Stimulated activated CD8-positive, alpha-beta memory T cell treated with anti-CD3 and anti-CD28 coated beads, Interleukin-15, amount 100 ng/mL, for 1 hour (primary cell): ENCODE results near the gene RIMBP3B.
"Not testable (repeated sequence)": the region's sequence is repeated elsewhere in the genome, so short reads cannot be mapped to it uniquely, and the experiment has no call there.

Source experiments
- DNase-seq: peaks from one replicate; pipeline ENCODE4 v3.0.0-alpha.2; 2020; ENCODE audit warnings: low read depth

The RIMBP3B gene, protein sequence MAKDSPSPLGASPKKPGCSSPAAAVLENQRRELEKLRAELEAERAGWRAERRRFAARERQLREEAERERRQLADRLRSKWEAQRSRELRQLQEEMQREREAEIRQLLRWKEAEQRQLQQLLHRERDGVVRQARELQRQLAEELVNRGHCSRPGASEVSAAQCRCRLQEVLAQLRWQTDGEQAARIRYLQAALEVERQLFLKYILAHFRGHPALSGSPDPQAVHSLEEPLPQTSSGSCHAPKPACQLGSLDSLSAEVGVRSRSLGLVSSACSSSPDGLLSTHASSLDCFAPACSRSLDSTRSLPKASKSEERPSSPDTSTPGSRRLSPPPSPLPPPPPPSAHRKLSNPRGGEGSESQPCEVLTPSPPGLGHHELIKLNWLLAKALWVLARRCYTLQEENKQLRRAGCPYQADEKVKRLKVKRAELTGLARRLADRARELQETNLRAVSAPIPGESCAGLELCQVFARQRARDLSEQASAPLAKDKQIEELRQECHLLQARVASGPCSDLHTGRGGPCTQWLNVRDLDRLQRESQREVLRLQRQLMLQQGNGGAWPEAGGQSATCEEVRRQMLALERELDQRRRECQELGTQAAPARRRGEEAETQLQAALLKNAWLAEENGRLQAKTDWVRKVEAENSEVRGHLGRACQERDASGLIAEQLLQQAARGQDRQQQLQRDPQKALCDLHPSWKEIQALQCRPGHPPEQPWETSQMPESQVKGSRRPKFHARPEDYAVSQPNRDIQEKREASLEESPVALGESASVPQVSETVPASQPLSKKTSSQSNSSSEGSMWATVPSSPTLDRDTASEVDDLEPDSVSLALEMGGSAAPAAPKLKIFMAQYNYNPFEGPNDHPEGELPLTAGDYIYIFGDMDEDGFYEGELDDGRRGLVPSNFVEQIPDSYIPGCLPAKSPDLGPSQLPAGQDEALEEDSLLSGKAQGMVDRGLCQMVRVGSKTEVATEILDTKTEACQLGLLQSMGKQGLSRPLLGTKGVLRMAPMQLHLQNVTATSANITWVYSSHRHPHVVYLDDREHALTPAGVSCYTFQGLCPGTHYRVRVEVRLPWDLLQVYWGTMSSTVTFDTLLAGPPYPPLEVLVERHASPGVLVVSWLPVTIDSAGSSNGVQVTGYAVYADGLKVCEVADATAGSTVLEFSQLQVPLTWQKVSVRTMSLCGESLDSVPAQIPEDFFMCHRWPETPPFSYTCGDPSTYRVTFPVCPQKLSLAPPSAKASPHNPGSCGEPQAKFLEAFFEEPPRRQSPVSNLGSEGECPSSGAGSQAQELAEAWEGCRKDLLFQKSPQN (N-terminal part only)

DNA sequence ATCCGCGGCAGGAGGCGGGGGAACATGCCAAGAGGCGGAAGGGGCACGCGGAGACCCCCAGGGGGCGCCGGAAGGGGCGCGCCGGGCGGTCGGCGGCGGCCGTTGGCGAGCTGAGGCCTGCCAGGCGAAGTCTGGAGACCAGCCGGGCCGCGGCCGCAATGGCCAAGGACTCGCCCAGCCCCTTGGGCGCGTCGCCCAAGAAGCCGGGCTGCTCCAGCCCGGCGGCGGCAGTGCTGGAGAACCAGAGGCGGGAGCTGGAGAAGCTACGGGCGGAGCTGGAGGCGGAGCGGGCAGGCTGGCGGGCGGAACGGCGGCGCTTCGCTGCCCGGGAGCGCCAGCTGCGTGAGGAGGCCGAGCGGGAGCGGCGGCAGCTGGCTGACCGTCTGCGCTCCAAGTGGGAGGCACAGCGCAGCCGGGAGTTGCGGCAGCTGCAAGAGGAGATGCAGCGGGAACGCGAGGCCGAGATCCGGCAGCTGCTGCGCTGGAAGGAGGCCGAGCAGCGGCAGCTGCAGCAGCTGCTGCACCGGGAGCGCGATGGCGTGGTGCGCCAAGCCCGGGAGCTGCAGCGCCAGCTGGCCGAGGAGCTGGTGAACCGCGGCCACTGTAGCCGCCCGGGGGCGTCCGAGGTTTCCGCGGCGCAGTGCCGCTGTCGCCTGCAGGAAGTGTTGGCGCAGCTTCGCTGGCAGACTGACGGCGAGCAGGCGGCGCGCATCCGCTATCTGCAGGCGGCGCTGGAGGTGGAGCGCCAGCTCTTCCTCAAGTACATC is at the start of gene RIMBP3B:
Gene RIMBP3B, plus strand, starts transcription at position 51 of the 767 bp plus-strand sequence. Its CDS starts 108 bp downstream, at position 159.
- not testable (repeated sequence) for DNase-seq

DNA sequence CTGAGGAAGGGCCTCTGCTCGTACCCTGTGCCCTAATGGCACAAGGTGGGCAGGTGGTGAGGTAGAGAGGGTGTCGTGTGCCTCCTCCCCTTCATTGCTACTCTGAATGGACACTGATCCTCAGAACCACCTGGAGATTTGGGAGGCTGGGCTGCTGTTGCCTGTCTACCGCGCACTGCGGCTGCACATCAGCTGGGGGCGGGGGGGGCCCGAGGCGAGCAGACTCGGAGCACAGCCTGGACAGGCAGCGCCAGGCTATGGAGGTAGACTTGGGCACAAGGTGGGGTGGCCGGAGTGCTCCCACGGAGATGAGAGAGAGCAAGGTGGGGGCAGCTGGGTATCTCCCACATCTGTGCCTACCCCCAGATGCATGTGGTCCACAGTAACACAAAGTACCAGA is 26.0 kb upstream of the RIMBP3B start:
- DNase-seq = not testable (repeated sequence)

DNA sequence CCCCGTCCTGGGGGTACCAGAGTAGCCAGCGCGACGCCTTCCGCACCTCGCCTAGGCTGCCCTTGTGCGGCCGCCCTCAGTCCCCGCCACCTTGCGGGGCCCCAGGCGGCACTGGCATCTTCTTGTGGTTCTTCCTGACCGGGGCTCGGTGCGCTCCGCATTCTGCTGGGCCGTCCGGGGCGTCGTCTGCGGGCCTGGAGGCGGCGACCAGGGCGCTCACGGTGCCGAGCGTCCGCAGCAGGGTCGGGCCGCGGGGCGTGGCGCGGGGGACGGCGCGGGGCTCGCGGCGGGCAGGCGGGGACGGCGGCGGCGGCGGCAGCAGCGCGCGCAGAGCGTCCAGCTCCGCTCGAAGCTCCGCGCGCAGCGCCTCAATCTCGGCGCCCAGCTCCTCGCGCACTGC is 23.0 kb upstream of the RIMBP3B start:
- not testable (repeated sequence) for DNase-seq

DNA sequence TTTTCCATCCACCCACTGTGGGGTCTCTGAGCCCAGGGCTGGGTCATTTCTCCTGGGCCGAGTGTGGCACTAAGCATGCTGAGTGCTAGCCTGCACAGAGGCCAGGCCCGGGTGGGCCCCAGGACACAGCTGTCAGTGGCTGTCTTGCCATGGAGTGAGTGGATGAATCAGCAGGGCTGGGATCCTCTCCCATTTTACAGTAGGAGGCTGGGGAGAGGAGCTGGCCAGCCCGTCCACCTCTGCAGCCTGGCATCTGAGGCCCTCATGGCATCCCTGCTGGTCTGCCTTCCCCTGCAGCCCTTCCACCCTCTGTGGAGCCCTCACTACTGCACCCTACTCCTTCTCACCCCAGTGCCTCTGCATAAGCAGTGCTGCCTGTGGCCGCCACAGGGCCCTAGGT is 21.1 kb upstream of the RIMBP3B start:
- DNase-seq = not testable (repeated sequence)

DNA sequence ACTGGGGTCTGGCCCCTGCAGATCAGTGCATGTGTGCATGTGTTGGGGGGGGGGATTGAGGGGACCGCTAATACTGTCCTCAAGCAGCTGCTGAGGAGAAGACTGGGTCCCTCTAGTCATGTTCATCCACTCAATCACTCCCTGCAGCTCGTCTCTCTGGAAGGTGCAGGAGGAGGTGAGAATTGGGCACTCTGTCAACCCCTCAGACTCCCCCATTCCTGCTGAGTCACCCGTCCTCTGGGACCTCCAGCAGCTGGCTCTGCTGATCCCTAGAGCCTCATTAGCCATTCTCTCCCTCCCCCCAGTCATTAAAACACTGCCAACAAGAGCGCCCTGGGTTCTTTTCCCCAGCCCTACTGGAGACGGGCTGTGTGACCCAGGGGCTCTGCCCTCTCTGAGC is 20.5 kb upstream of the RIMBP3B start:
- DNase-seq = not testable (repeated sequence)

DNA sequence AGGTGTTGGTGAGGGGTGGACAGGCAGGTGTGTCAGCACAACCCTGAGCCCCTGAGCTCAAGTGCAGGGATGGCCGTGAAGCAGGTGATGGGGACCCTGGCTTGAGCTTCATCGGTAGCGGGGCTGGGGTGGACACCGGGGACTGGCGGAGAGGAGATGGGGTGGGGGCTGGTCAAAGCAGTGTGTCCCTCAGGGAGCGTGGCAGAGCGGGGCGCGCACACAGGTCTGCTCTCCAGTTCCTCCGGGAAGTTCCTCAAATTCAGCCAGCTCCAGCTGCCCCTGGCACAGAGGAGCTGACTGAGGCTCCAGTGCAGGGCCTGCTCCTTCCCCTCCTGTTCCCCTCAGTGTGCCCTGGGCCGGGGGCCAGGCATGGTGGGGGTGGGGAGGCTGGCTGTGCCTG is 19.7 kb upstream of the RIMBP3B start:
- DNase-seq = not testable (repeated sequence)

DNA sequence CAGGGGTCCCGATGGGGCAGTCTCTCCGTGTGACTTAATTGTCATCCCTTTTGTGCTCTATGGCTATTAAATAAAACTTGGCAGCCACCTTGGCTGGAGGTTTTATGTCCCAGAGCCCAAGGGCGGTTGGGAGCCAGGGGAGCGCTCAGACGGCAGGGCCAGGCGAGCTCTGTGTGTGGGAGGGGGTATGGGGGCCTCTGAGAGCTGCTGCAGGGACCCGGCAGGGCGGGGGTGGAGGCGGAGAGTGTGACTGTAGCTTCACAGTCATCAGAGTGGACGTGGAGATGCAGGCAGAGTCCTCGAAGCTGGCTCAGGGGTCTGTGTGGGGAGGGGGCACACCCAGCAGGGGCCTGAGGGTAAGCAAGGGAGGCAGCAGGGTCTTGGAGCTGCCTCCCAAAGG is 19.2 kb upstream of the RIMBP3B start:
- not testable (repeated sequence) for DNase-seq

DNA sequence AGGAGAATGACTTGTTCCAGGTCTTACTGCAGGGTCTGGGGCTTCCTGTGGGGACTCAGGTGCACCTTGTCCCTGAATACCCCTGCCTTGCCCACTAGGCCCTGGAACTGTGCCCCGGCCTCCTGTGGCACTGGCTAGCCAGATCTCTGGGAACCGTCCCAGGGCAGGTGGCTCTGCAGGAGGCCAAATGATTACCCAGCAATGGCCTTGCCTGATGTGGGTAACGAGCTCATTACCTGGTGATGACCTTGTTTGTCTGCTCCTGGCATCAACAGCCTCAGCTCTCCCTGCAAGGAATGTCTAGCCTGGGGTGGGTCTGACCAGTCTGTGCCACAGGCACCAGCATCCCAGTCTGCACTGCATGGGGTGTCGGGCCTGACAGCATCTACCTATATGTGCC is 18.2 kb upstream of the RIMBP3B start:
- DNase-seq = not testable (repeated sequence)

DNA sequence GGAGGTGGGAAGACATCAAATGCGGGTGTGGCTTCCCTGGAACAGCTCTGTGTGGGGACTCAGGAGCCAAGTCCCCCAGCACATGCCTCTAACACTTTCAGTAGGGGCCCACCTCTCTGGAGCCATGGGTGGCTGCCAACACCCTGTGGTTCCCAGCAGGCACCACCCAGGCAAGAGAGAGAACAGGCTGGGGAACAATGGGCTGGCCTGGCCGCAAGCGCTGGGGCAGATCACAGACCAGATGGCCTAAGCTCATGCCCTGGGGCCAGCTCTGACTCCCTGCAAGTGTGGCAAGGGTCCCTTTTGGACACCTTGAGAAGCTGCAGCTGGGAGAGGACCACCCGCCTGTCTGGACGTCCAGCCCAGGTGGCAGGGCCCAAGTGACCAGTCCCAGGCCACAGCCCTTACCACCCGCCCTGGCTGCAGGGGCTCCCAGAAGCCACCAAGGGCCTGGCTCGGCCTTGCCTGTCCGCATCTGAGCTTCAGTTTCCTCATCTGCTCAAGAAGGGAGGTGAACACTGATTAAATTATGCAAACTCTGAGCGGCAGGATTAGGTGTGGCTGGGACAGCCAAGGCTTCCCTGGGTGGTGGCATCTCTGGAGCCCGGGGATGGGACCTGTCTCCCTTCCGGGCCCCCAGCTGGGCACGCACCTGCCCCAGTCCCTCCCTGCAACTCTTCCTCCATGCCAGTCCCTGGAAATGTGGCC is 14.8 kb upstream of the RIMBP3B start:
- not testable (repeated sequence) for DNase-seq

DNA sequence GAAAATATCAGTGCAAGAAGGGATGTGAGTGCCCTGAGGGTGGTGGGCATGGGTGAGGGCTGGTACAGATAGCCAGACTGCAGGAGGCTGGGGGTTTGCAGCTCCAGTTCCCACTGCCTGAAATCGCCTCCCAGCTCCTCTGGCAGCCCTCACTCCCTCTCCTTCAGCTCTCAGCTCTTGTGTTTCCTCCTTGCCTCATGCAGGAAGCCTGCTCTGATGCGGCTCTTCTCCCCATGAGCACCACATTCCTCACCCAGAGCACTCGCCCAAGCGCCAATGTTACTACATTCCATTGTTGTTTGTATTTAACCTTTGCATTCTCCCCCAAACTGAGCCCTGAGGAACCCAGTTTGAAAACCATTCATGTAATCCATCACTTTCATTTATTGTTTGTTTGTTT is 7.7 kb upstream of the RIMBP3B start:
- not testable (repeated sequence) for DNase-seq

DNA sequence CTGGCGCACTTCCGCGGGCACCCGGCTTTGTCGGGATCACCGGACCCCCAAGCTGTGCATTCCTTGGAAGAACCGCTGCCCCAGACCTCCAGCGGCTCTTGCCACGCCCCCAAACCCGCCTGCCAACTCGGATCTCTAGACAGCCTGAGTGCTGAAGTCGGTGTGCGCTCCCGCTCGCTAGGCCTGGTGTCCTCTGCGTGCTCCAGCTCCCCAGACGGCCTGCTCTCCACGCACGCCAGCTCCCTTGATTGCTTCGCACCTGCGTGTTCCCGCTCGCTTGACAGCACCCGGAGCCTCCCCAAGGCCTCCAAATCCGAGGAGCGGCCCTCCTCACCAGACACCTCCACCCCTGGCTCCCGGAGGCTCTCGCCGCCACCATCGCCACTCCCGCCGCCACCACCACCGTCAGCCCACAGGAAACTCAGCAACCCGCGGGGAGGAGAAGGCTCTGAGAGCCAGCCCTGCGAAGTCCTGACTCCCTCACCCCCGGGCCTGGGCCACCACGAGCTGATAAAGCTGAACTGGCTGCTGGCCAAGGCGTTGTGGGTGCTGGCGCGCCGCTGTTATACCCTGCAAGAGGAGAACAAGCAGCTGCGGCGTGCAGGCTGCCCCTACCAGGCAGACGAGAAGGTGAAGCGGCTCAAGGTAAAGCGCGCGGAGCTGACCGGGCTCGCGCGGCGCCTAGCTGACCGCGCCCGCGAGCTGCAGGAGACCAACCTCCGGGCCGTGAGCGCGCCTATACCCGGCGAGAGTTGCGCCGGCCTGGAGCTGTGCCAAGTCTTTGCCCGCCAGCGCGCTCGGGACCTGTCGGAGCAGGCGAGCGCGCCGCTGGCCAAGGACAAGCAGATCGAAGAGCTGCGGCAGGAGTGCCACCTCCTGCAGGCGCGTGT is 1.2 kb downstream of the RIMBP3B start:
- not testable (repeated sequence) for DNase-seq

DNA sequence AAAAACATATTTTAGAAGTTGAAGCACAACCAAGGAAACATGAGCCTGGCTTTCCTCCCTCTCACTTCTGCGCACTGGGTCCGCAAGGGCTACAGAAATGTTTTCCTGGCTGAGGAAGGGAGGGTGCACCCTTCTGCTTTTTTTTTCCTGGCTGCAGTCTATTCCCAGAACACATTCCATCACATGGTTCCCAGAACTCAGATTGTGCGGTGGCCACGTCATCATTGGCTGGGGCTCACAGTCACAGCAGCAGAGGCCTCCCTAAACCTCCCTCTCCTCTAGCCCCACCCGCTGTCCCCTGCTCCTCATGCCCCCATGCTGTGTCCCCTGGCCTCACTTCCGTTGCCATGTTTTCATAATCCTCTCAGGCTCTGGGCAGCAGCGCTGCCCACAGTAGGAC is 5.9 kb downstream of the RIMBP3B start:
- not testable (repeated sequence) for DNase-seq

DNA sequence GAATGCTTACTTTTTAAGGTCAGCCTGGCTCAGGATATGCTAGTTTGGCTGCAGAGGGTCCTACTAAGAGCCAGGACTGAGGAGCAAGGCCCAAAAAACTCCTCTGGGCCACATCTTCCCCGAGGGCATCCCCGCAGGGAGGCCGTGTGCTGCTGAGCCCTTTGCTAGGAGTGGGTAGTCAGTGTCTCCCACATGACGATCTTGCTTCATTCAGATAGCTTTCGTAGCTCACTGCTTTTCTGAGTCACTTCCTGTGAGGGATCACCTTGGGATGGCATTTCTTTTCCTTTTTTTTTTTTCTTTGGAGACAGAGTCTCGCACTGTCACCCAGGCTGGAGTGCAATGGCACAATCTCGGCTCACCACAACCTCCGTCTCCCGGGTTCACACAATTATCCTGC is 6.5 kb downstream of the RIMBP3B start:
- DNase-seq = not testable (repeated sequence)

DNA sequence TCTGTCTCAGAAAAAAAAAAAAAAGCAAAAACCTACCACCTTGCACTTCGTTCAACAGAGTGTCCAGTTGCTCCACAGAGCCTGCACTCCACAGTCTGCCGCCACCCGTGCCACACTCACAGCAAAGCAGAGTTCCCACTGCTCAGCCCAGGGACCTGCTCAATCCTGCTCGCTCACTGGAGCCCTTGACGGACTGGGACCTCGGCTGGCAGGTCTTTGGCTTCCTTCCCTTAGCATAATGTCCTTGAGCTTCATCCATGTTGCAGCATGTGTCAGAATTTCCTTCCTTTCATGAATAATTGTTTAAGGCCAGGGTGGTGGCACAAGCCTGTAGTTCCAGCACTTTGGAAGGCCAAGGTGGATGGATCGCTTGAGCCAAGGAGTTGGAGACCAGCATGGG is 11.1 kb downstream of the RIMBP3B start:
- not testable (repeated sequence) for DNase-seq

DNA sequence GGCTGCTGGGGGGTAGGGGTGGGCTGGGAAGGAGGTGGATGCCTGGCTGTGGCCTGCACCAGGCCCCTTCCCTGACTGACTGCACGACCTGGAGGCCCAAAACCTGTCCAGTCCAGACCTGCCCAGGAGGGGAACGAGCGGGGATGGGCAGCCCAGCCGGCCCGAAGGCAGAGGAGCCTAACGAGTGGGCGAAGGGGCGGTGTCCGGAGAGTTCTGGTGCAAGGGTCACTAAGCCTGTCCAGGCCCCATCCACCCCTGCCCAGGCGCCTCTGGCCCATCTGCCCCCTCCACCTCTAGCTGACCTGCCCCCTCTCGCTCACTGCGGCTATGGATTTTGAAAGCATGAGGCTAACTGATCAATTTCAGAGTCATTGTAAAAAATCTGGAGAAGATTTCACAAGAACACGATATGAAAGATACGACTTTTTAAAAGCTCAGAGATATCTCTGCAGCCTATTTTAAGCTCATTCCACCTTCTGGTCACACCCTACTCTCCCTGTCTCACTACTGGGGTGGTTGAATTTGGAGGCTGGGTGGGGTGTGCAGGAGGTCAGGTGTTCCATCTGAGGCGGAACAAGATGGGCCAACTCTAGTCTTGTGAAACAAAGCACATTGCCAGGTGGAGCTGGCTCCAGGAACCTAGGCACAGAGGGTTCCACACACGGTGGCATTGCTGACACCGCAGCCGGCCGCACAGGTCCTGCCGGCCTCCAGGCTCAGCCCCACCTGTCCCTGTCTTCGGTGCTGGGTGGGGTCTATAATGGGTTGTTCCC is 17.8 kb downstream of the RIMBP3B start:
- DNase-seq = not testable (repeated sequence)

DNA sequence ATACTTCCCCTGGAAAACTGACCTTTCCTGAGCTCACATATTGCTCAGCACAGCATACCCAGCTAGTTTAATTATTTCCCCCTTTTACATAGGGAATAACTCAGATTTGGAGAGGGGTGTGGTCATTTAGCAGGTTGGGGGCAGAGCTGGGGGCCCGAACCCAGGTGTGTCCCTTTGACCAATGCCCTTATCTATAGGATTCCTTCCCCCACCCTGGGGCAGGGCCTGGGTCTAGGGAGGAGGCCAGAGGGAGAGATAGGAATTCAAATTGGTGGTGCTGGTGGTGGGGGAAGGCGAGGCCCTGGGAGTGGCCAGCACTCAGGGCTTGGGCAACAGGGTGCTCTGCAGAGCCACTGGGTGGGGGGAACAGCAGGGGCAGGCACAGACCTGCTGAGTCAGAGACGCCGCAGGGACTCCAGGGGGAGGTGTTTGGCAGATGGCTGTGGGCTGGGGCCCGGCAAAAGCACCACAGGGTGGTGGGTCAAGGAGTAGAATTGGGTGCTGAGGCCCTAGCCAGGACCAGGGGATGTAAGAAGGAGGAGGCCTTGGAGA is 19.3 kb downstream of the RIMBP3B start:
- DNase-seq = not testable (repeated sequence)

DNA sequence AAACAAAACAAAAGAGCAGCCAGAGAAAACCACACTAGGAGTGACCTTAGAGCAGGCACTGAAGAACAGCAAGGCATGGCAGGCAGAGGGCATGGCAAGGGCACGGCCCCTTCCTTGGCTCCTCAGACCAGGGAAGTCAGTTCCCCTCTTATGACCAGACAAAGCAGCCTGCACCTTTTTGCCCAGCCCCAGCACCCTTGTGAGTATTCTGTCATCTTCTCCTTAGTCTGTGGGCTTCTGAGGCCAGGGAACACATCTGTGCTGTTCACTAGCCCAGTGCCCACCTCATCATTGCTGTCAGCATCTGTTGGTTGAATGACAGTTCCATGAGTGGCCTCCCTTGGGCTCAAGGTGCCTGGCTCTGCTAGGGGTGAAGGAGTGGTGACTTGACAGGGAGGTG is 23.6 kb downstream of the RIMBP3B start:
- DNase-seq = not testable (repeated sequence)

DNA sequence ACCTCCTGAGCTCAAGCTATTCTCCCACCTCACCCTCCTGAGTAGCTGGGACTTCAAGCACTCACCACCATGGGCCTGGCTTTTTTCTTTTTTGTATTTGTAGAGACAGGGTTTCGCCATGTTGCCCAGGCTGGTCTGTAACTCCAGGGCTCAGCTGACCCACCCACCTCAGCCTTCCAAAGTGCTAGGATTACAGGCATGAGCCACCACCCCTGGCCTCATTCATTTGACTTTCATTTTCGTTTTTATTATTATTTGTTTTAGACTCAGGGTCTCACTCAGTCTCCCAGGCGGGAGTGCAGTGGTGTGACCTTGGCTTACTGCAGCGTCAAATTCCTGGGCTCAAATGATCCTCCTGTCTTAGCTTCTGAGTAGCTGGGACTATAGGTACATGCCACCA is 24.2 kb downstream of the RIMBP3B start:
- not testable (repeated sequence) for DNase-seq
